Neural progenitor cell (in vitro differentiated cells): Measurements from ENCODE around the gene MYO1E. TPM values are rescaled to one million over a fixed set of nuclear protein-coding genes. Genes with fewer than 3 reads are reported as not detected.

Source experiments
- DNase-seq: peaks from one replicate; pipeline ENCODE4 v3.0.0-alpha.2; 2016; ENCODE audit warnings: low spot score
- H2AFZ ChIP-seq: fragments of 200-600 bp; sonication (generic); replicated peaks from 2 replicates; pipeline ENCODE4 v1.6.1; 2016; ENCODE audit warnings: antibody characterized with exemption
- H3F3A ChIP-seq: fragments of 200-600 bp; sonication (generic); 2 replicates; pipeline ENCODE4 v1.6.1; 2016; ENCODE audit warnings: antibody characterized with exemption, low read depth
- H3K27ac ChIP-seq: fragments of 200-600 bp; sonication (generic); 2 replicates; pipeline ENCODE4 v1.5.1; 2016; ENCODE audit warnings: mild to moderate bottlenecking
- H3K27me3 ChIP-seq: fragments of 200-600 bp; sonication (generic); 2 replicates; pipeline ENCODE4 v1.6.1; 2016; ENCODE audit warnings: mild to moderate bottlenecking, moderate library complexity
- H3K36me3 ChIP-seq: fragments of 200-600 bp; sonication (generic); 2 replicates; pipeline ENCODE4 v1.5.1; 2016
- H3K4me1 ChIP-seq: fragments of 200-600 bp; sonication (generic); 2 replicates; pipeline ENCODE4 v1.6.1; 2016; ENCODE audit warnings: mixed run types
- H3K4me2 ChIP-seq: fragments of 200-600 bp; sonication (generic); 2 replicates; pipeline ENCODE4 v1.6.1; 2016
- H3K4me3 ChIP-seq: fragments of 200-600 bp; sonication (generic); 2 replicates; pipeline ENCODE4 v1.5.1; 2016
- H3K79me2 ChIP-seq: fragments of 200-600 bp; sonication (generic); 2 replicates; pipeline ENCODE4 v1.6.1; 2016; ENCODE audit warnings: low read depth
- H3K9ac ChIP-seq: fragments of 200-600 bp; sonication (generic); 2 replicates; pipeline ENCODE4 v1.6.1; 2016
- H3K9me3 ChIP-seq: fragments of 200-600 bp; sonication (generic); 2 replicates; pipeline ENCODE4 v1.5.1; 2016; ENCODE audit warnings: low read depth
- H4K20me1 ChIP-seq: fragments of 200-600 bp; sonication (generic); 2 replicates; pipeline ENCODE4 v1.6.1; 2016; ENCODE audit warnings: low read depth
- H3K27ac Mint-ChIP-seq: 3 replicates; pipeline ENCODE4 v1.8.0; 2021; ENCODE audit warnings: mixed read lengths
- H3K27me3 Mint-ChIP-seq: 2 replicates; pipeline ENCODE4 v1.8.0; 2022; ENCODE audit warnings: low read depth, mild to moderate bottlenecking, inconsistent platforms, moderate library complexity, mixed read lengths; ENCODE audit not compliant: insufficient read depth
- H3K36me3 Mint-ChIP-seq: 3 replicates; pipeline ENCODE4 v1.8.0; 2021; ENCODE audit warnings: mixed read lengths
- H3K4me1 Mint-ChIP-seq: 3 replicates; pipeline ENCODE4 v1.8.0; 2021; ENCODE audit warnings: mixed read lengths
- H3K4me3 Mint-ChIP-seq: 3 replicates; pipeline ENCODE4 v1.8.0; 2021; ENCODE audit warnings: mild to moderate bottlenecking, moderate library complexity, mixed read lengths
- H3K9me3 Mint-ChIP-seq: 3 replicates; pipeline ENCODE4 v1.8.0; 2020; ENCODE audit warnings: mixed read lengths
- CTCF ChIP-seq: fragments of 200-600 bp; sonication (generic); IDR thresholded peaks from 2 replicates; pipeline ENCODE4 v1.5.1; 2017; ENCODE audit warnings: antibody characterized with exemption, mild to moderate bottlenecking
- EZH2 ChIP-seq: fragments of 200-600 bp; sonication (generic); IDR thresholded peaks from 2 replicates; pipeline ENCODE4 v1.6.1; 2017; ENCODE audit warnings: antibody characterized with exemption, mild to moderate bottlenecking, moderate library complexity
- EZH2phosphoT487 ChIP-seq: fragments of 200-600 bp; sonication (generic); IDR thresholded peaks from 2 replicates; pipeline ENCODE4 v1.6.1; 2017; ENCODE audit warnings: antibody characterized with exemption
- total RNA-seq: library from RNA; depleted of rRNA; stranded (reverse); fragments of >200 nt; gene quantifications from 2 replicates; pipeline ENCODE4 v1.2.3, GENCODE V29; 2015; ENCODE audit warnings: low replicate concordance

The MYO1E gene
- total RNA-seq, 1 donor from 2014 or later = 49.7 TPM

GRCh38 chr15:59179717-59180116, 193.0 kb downstream of the MYO1E start:
- Mint-ChIP-seq H3K4me1 (peaks cover 8% of the 10 kb centered on the region), H3K27me3 (peaks cover 3% of the 10 kb centered on the region), H3K27ac (no peak overlapping the region), H3K9me3 (peaks cover 12% of the 10 kb centered on the region), H3K4me3 (no peak overlapping the region), H3K36me3 (peaks cover 27% of the 10 kb centered on the region)
- no peaks in the 10 kb centered on the region for H3K9me3 ChIP-seq
- TF ChIP-seq EZH2phosphoT487 (no peak), CTCF (no peak), EZH2 (no peak)
- H3K36me3 ChIP-seq = no peaks in the 10 kb centered on the region
- H2AFZ ChIP-seq = no peak overlapping the region
- no peaks in the 10 kb centered on the region for H3K79me2 ChIP-seq
- H3K27ac ChIP-seq = no peak overlapping the region
- H3K27me3 ChIP-seq = no peaks in the 10 kb centered on the region
- H3K9ac ChIP-seq = no peak overlapping the region
- no peaks in the 10 kb centered on the region for H3K4me1 ChIP-seq
- H3K4me3 ChIP-seq = no peak overlapping the region
- H3F3A ChIP-seq = no peaks in the 10 kb centered on the region
- H3K4me2 ChIP-seq = no peak overlapping the region
- no peak for DNase-seq
- H4K20me1 ChIP-seq = no peaks in the 10 kb centered on the region

- Mint-ChIP-seq H3K9me3 (peaks cover 9% of the 10 kb centered on the region), H3K27ac (no peak overlapping the region), H3K4me3 (no peak overlapping the region), H3K4me1 (peaks cover 8% of the 10 kb centered on the region), H3K27me3 (peaks cover 3% of the 10 kb centered on the region), H3K36me3 (peaks cover 22% of the 10 kb centered on the region)
- Histone ChIP-seq H3K4me2 (no peak overlapping the region), H2AFZ (no peak overlapping the region), H3K27me3 (no peaks in the 10 kb centered on the region), H3K4me3 (no peak overlapping the region), H3K36me3 (no peaks in the 10 kb centered on the region), H3K27ac (no peak overlapping the region), H3K79me2 (no peaks in the 10 kb centered on the region), H3K9ac (no peak overlapping the region), H3K4me1 (no peaks in the 10 kb centered on the region), H4K20me1 (no peaks in the 10 kb centered on the region), H3F3A (no peaks in the 10 kb centered on the region), H3K9me3 (no peaks in the 10 kb centered on the region)
- no peak for TF ChIP-seq EZH2
- no peak for TF ChIP-seq EZH2phosphoT487
- TF ChIP-seq CTCF = no peak
- DNase-seq = no peak
These were observed 194.4 kb downstream of the MYO1E start for GRCh38 chr15:59178151-59178695.

GRCh38 chr15:59177317-59177660, 195.4 kb downstream of the MYO1E start:
- TF ChIP-seq EZH2 (no peak), CTCF (no peak), EZH2phosphoT487 (no peak)
- H3K36me3 ChIP-seq = no peaks in the 10 kb centered on the region
- H3K27me3 Mint-ChIP-seq = peaks cover 3% of the 10 kb centered on the region
- H3F3A ChIP-seq = no peaks in the 10 kb centered on the region
- no peak for DNase-seq
- peak overlapping the region; percentile 4 for H3K27ac Mint-ChIP-seq
- H3K9ac ChIP-seq = no peak overlapping the region
- H2AFZ ChIP-seq = no peak overlapping the region
- no peak overlapping the region for H3K4me3 Mint-ChIP-seq
- no peaks in the 10 kb centered on the region for H3K27me3 ChIP-seq
- H3K4me1 ChIP-seq = no peaks in the 10 kb centered on the region
- peaks cover 4% of the 10 kb centered on the region for H3K9me3 Mint-ChIP-seq
- no peaks in the 10 kb centered on the region for H4K20me1 ChIP-seq
- no peaks in the 10 kb centered on the region for H3K9me3 ChIP-seq
- peaks cover 14% of the 10 kb centered on the region for H3K36me3 Mint-ChIP-seq
- peaks cover 8% of the 10 kb centered on the region for H3K4me1 Mint-ChIP-seq
- H3K4me3 ChIP-seq = no peak overlapping the region
- H3K4me2 ChIP-seq = no peak overlapping the region
- no peaks in the 10 kb centered on the region for H3K79me2 ChIP-seq
- no peak overlapping the region for H3K27ac ChIP-seq
